Liver (tissue), 9 donors: ENCODE data around the gene CCNK. TPM values are rescaled to one million over a fixed set of nuclear protein-coding genes. Genes with fewer than 3 reads are reported as not detected.

ENCODE experiments used
- DNase-seq: peaks from one replicate; pipeline ENCODE4 v3.0.0-alpha.2; 2017; ENCODE audit warnings: low spot score
- H3K27ac ChIP-seq, 2 donors: one replicate each; pipeline ENCODE4 v1.7.0; 2013; ENCODE audit warnings: inconsistent platforms in 2 of 2, low read length in 2 of 2, control low read depth in 1 of 2, low read depth in 1 of 2, mild to moderate bottlenecking in 1 of 2
- H3K27me3 ChIP-seq, 4 donors: one replicate each; pipeline versions ENCODE4 v1.6.1 to v1.7.0; 2013; ENCODE audit warnings: low read length in 3 of 4, inconsistent platforms in 1 of 4, mild to moderate bottlenecking in 1 of 4, moderate library complexity in 1 of 4; ENCODE audit not compliant: control insufficient read depth in 4 of 4, insufficient read depth in 4 of 4
- H3K36me3 ChIP-seq, 4 donors: one replicate each; pipeline versions ENCODE4 v1.6.1 to v1.7.0; 2013; ENCODE audit warnings: low read length in 3 of 4, mild to moderate bottlenecking in 3 of 4, low read depth in 1 of 4, moderate library complexity in 1 of 4; ENCODE audit not compliant: control insufficient read depth in 4 of 4, insufficient read depth in 3 of 4
- H3K4me1 ChIP-seq, 4 donors: one replicate each; pipeline versions ENCODE4 v1.6.1 to v1.7.0; 2013; ENCODE audit warnings: low read length in 3 of 4, mild to moderate bottlenecking in 3 of 4, moderate library complexity in 1 of 4; ENCODE audit not compliant: control insufficient read depth in 4 of 4, insufficient read depth in 4 of 4
- H3K4me3 ChIP-seq, 3 donors: one replicate each; pipeline versions ENCODE4 v1.6.1 to v1.7.0; 2013; ENCODE audit warnings: low read length in 3 of 3, control low read depth in 1 of 3, low read depth in 1 of 3, mild to moderate bottlenecking in 1 of 3
- H3K9ac ChIP-seq, 2 donors: one replicate each; pipeline ENCODE4 v1.7.0; 2013; ENCODE audit warnings: low read length in 2 of 2, mild to moderate bottlenecking in 2 of 2, moderate library complexity in 2 of 2, control low read depth in 1 of 2, low read depth in 1 of 2
- H3K9me3 ChIP-seq, 4 donors: one replicate each; pipeline versions ENCODE4 v1.6.1 to v1.7.0; 2013; ENCODE audit warnings: low read length in 3 of 4; ENCODE audit not compliant: control insufficient read depth in 4 of 4
- ATF3 ChIP-seq: IDR thresholded peaks from 2 replicates; pipeline ENCODE4 v1.6.1; 2016; ENCODE audit warnings: antibody characterized with exemption
- EGR1 ChIP-seq, 2 donors: IDR thresholded peaks; 2 replicates each; pipeline ENCODE4 v1.6.1; 2016 to 2018; ENCODE audit warnings: antibody characterized with exemption in 2 of 2, low read depth in 2 of 2
- FOXA1 ChIP-seq: IDR thresholded peaks from 2 replicates; pipeline ENCODE4 v1.6.1; 2016; ENCODE audit warnings: antibody characterized with exemption
- FOXA2 ChIP-seq: IDR thresholded peaks from 2 replicates; pipeline ENCODE4 v1.6.1; 2016; ENCODE audit warnings: antibody characterized with exemption
- GABPA ChIP-seq, 2 donors: IDR thresholded peaks in 1 of 2; conservative IDR thresholded peaks in 1 of 2; 2 replicates each; pipeline ENCODE4 v1.6.1; 2016; ENCODE audit warnings: antibody characterized with exemption in 2 of 2, mild to moderate bottlenecking in 1 of 2, moderate library complexity in 1 of 2
- HNF4A ChIP-seq, 2 donors: conservative IDR thresholded peaks; 2 replicates each; pipeline ENCODE4 v1.6.1; 2016; ENCODE audit warnings: antibody characterized with exemption in 2 of 2, mild to moderate bottlenecking in 2 of 2
- HNF4G ChIP-seq: IDR thresholded peaks from 2 replicates; pipeline ENCODE4 v1.6.1; 2016; ENCODE audit warnings: antibody characterized with exemption
- JUND ChIP-seq, 2 donors: IDR thresholded peaks; 2 replicates each; pipeline ENCODE4 v1.6.1; 2016; ENCODE audit warnings: antibody characterized with exemption in 2 of 2
- MAX ChIP-seq: IDR thresholded peaks from 2 replicates; pipeline ENCODE4 v1.6.1; 2016; ENCODE audit warnings: antibody characterized with exemption
- NR2F2 ChIP-seq: IDR thresholded peaks from 2 replicates; pipeline ENCODE4 v1.6.1; 2016; ENCODE audit warnings: antibody characterized with exemption
- RAD21 ChIP-seq, 2 donors: IDR thresholded peaks; 2 replicates each; pipeline ENCODE4 v1.6.1; 2016; ENCODE audit warnings: antibody characterized with exemption in 2 of 2, mild to moderate bottlenecking in 2 of 2
- RXRA ChIP-seq, 2 donors: IDR thresholded peaks; 2 replicates each; pipeline ENCODE4 v1.6.1; 2017 to 2018; ENCODE audit warnings: antibody characterized with exemption in 2 of 2, mild to moderate bottlenecking in 1 of 2
- SP1 ChIP-seq: IDR thresholded peaks from 2 replicates; pipeline ENCODE4 v1.6.1; 2018; ENCODE audit warnings: antibody characterized with exemption, mild to moderate bottlenecking
- TAF1 ChIP-seq: conservative IDR thresholded peaks from 2 replicates; pipeline ENCODE4 v1.6.1; 2016; ENCODE audit warnings: antibody characterized with exemption, mild to moderate bottlenecking
- YY1 ChIP-seq: IDR thresholded peaks from 2 replicates; pipeline ENCODE4 v1.6.1; 2016; ENCODE audit warnings: antibody characterized with exemption, mild to moderate bottlenecking
- ZBTB33 ChIP-seq: IDR thresholded peaks from 2 replicates; pipeline ENCODE4 v1.6.1; 2016; ENCODE audit warnings: antibody characterized with exemption
- WGBS: extraction: QIAGEN DNeasy Blood & Tissue Kit; methylation state at CpG from one replicate; pipeline ENCODE4 v1.1.7; 2013; 5-methylcytosine and 5-hydroxymethylcytosine counted together
- polyA plus RNA-seq, 2 donors: library from polyadenylated mRNA; stranded (reverse) in 1 of 2; unstranded in 1 of 2; fragments of 200-250 nt in 1 of 2; fragments of >200 nt in 1 of 2; fragmentation: Nextera tagmentation in 1 of 2; extraction: Ambion mirVana in 1 of 2; gene quantifications; one replicate each; pipeline versions ENCODE4 v1.2.1 to v1.2.3, GENCODE V29; 2013 to 2015
- total RNA-seq, 2 donors: library from RNA; depleted of rRNA; stranded (reverse); fragments of >200 nt; gene quantifications; one replicate each; pipeline ENCODE4 v1.2.3, GENCODE V29; 2014
- TF ChIP-seq, protein P1 (sequence below): fragments of 150-350 bp; IDR thresholded peaks from 2 replicates; pipeline ENCODE4 v1.5.1; 2017; ENCODE audit warnings: improper control_type of control experiment, low read depth, low read length; ENCODE audit not compliant: missing input control
- TF ChIP-seq, protein P2 (sequence below): IDR thresholded peaks from 2 replicates; pipeline ENCODE4 v1.6.1; 2016; ENCODE audit warnings: antibody characterized with exemption, mild to moderate bottlenecking
- donor health status: healthy.
- donor health status: healthy.
- donor health status: healthy.
- donor health status: healthy.
- donor health status: healthy.

The CCNK gene
- total and polyA plus RNA-seq, 4 donors = 7.7 to 33.4 (median 13.2) TPM

DNA sequence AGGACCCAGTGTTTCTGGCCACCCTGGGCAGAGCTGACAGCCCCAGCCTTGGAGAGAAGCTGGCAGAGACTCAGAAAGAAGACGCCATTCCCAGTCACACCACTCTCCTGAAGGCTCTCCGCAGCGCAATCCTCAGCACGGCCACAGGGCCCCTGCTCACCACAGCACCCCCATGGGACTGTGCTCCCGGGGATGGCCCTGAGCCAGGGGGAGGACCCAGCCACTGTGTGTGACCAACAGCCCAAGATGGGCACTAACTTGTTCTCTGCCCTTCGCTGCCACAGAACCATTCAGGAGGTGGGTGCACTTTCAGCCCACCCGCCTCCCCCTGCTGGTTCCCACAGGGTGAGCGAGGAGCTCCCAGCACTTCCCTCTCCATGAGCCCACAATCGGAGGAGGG is 57.1 kb downstream of the CCNK start:
- Histone ChIP-seq H3K4me3 (no peak overlapping the region), H3K27ac (no peak overlapping the region), H3K9me3 (no peaks in the 10 kb centered on the region), H3K9ac (no peak overlapping the region), H3K36me3 (no peaks in the 10 kb centered on the region), H3K27me3 (no peaks in the 10 kb centered on the region), H3K4me1 (peaks cover 0 to 17% (median 7%) of the 10 kb centered on the region in 4 donors)
- no peak for DNase-seq
- 83% methylated on average over 9 of the region's 9 CpGs for WGBS
- no peak for TF ChIP-seq MAX
- TF ChIP-seq NR2F2 = no peak
- TF ChIP-seq RAD21 (IDR thresholded peaks at IDR 0.05) = no peak
- no peak for TF ChIP-seq GABPA (IDR thresholded peaks at IDR 0.05 in 1 of 2, conservative IDR thresholded peaks at IDR 0.05 in 1 of 2)
- no peak for TF ChIP-seq YY1
- no peak for TF ChIP-seq ZBTB33
- no peak for TF ChIP-seq EGR1 (IDR thresholded peaks at IDR 0.05; ENCODE audit: low read depth in 2 of 2)
- TF ChIP-seq RXRA (IDR thresholded peaks at IDR 0.05) = no peak
- TF ChIP-seq JUND (IDR thresholded peaks at IDR 0.05) = no peak
- no peak for TF ChIP-seq ATF3
- no peak for TF ChIP-seq HNF4G
- no peak for TF ChIP-seq HNF4A (conservative IDR thresholded peaks at IDR 0.05)
- no peak for TF ChIP-seq SP1
- TF ChIP-seq FOXA2 = no peak
- TF ChIP-seq, protein P1, sequence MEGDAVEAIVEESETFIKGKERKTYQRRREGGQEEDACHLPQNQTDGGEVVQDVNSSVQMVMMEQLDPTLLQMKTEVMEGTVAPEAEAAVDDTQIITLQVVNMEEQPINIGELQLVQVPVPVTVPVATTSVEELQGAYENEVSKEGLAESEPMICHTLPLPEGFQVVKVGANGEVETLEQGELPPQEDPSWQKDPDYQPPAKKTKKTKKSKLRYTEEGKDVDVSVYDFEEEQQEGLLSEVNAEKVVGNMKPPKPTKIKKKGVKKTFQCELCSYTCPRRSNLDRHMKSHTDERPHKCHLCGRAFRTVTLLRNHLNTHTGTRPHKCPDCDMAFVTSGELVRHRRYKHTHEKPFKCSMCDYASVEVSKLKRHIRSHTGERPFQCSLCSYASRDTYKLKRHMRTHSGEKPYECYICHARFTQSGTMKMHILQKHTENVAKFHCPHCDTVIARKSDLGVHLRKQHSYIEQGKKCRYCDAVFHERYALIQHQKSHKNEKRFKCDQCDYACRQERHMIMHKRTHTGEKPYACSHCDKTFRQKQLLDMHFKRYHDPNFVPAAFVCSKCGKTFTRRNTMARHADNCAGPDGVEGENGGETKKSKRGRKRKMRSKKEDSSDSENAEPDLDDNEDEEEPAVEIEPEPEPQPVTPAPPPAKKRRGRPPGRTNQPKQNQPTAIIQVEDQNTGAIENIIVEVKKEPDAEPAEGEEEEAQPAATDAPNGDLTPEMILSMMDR = no peak
- TF ChIP-seq FOXA1 = no peak
- TF ChIP-seq, protein P2, sequence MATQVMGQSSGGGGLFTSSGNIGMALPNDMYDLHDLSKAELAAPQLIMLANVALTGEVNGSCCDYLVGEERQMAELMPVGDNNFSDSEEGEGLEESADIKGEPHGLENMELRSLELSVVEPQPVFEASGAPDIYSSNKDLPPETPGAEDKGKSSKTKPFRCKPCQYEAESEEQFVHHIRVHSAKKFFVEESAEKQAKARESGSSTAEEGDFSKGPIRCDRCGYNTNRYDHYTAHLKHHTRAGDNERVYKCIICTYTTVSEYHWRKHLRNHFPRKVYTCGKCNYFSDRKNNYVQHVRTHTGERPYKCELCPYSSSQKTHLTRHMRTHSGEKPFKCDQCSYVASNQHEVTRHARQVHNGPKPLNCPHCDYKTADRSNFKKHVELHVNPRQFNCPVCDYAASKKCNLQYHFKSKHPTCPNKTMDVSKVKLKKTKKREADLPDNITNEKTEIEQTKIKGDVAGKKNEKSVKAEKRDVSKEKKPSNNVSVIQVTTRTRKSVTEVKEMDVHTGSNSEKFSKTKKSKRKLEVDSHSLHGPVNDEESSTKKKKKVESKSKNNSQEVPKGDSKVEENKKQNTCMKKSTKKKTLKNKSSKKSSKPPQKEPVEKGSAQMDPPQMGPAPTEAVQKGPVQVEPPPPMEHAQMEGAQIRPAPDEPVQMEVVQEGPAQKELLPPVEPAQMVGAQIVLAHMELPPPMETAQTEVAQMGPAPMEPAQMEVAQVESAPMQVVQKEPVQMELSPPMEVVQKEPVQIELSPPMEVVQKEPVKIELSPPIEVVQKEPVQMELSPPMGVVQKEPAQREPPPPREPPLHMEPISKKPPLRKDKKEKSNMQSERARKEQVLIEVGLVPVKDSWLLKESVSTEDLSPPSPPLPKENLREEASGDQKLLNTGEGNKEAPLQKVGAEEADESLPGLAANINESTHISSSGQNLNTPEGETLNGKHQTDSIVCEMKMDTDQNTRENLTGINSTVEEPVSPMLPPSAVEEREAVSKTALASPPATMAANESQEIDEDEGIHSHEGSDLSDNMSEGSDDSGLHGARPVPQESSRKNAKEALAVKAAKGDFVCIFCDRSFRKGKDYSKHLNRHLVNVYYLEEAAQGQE = no peak
- TF ChIP-seq TAF1 = no peak
